Esophagus squamous epithelium (tissue), 4 donors: Measurements from ENCODE around the gene SBDS.

Source experiments
- CTCF ChIP-seq, 6 experiments: fragments of 450-650 bp in 4 of 6; fragments of 200-600 bp in 2 of 6; sonication (generic) in 2 of 6; IDR thresholded peaks; one replicate each; pipeline ENCODE4 v1.5.1; 2016 to 2019; ENCODE audit warnings: antibody characterized with exemption in 6 of 6, mild to moderate bottlenecking in 4 of 6, moderate library complexity in 4 of 6
- POLR2A ChIP-seq, 4 donors: fragments of 450-650 bp; IDR thresholded peaks; one replicate each; pipeline ENCODE4 v1.6.1; 2017; ENCODE audit warnings: antibody characterized with exemption in 4 of 4, mild to moderate bottlenecking in 4 of 4, moderate library complexity in 3 of 4

GRCh38 chr7:66964411-66964810, 31.0 kb downstream of the SBDS start:
- TF ChIP-seq CTCF (IDR thresholded peaks at IDR 0.05) (no peak), POLR2A (IDR thresholded peaks at IDR 0.05) (no peak)
